GM18505 (cell line): ENCODE results near the gene TRAK1.

Source experiments
- ATAC-seq: cut with Tn5 transposase; IDR thresholded peaks from one replicate; pipeline ENCODE4 v1.9.1; 2021; ENCODE audit not compliant: unreplicated experiment
- POLR2A ChIP-seq: IDR thresholded peaks from 4 replicates; pipeline ENCODE4 v1.6.1; 2011; ENCODE audit warnings: borderline replicate concordance; ENCODE audit not compliant: insufficient read depth, insufficient read length; ENCODE audit errors: extremely low read depth

Gene TRAK1

DNA sequence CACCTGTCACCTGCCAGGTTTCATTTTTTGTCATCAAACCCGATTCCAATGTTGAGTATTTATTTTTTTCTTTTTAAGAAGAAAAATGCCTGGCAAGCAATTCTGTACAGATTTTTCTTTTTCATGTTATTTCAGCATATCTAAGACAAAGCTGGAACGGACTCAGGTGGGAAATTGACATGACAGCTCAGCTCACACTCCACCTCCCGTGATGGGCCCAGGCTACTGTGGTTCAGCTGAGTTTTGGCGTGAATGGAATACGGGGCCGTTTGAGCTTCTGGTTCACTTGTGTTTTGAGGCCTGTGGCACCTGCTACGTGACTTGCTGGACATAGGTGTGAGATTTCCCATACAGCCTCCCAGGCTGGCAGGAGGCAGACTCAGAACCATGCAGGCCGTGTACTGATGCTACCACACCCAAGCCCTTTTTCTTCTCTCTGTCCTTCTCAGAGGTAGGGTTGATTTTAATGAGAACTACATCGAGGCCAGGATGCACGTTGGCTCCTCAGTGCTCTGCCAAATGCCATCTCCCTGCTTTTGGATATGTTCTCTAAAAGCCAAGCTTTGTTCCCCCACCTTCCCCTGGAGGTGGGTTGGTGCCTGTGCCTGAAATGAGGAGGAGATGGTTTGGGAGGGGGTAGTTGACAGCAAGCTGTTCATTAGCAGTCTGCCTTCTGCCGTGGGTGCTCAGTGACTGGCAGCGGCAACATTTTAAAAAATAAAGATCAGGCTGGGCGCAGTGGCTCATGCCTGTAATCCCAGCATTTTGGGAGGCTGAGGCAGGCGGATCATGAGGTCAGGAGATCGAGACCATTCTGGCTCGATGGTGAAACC lies 48.7 kb downstream of the TRAK1 start:
- no peak for ATAC-seq
- no peak for TF ChIP-seq POLR2A

DNA sequence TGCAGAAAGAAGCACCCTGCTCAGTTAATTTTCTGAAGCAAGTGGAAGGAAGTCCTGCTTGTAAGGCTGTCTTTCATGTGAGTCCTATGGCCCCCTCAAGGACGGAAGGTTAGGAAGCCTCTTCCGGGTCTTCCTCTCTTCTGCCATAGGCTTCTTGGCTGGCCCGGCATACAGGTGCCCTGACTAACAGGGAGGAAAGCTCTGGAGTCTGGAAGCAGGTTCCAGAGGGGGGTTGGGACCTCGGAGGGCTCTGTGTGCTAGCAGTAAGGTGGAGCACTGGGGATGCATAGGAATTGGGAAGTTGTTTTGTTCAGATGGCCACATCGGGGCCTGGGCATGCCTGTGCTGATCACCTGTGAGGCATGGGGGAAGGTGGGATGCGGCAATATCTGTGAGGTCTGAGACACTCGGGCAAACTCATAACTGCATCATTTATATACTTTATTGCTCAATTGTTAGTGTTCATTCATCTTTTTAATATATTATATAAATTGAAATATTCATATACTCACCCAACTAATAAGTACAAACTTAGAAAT lies 49.6 kb downstream of the TRAK1 start:
- ATAC-seq: no peak
- no peak for TF ChIP-seq POLR2A

DNA sequence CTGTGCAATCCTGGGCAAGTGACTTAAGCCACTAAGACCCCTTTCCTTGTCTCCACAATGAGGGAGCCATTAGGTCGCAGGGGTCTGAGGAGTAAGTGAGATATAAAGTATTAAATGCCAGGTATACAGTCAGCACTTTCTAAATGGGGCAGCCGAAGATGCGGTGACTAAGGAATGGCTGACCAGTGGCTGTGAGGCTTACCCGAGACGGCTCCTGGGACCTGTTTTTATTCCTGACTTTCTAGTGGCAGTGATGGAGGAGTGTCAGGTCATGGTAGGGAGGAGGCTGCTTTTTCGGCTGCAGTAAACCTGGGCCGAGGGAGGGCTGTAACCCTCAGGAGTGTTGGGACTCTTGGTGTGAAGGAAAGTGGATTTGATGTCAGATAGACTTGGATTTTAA lies 52.3 kb downstream of the TRAK1 start:
- no peak for TF ChIP-seq POLR2A
- no peak for ATAC-seq

DNA sequence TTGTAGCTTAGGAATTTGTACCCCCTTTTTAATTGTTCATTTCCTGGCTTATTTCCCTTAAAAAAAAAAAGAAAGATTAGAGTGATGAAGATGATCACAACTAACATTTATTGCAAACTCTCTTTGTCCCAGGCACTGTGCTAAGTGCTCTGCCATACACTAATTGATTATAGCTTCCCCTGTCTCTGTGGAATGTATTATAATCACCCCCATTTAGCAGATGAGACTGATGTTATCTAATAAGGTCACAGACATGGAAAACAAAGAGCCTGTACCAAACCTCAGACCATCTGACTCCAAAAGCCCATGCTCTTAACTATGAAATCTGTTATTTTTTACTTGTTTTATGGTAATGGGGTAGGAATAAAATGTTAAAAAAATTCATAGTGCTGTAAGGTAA lies 53.1 kb downstream of the TRAK1 start:
- TF ChIP-seq POLR2A: no peak
- no peak for ATAC-seq

GRCh38 chr3:42148086-42148848 lies 57.1 kb downstream of the TRAK1 start:
- no peak for ATAC-seq

DNA sequence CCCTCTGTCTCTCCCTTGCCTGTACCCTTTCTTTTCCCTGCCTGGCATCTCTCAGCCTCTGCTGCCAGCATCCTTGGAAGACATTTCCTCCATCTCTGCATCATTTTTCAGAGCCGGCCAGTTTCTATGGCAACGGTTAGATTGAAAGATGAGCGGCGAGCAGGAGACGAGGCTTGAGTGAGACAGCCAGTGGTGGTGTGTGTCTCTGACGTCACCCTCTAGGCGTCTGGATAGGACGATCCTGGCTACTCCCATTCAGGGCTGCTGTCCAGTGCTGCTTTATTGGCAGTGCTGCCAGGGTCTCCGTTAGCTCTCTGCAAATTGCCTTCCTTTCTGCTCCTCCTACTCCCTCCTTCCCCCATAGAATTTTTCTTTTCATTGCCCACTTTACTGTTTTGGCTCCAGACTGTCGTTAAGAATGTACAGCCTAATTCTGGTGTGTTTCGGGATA lies 57.9 kb downstream of the TRAK1 start:
- TF ChIP-seq POLR2A: no peak
- no peak for ATAC-seq

More at GRCh38 chr3:42148086-42148848, 57.1 kb downstream of the TRAK1 start:
- TF ChIP-seq POLR2A: no peak

DNA sequence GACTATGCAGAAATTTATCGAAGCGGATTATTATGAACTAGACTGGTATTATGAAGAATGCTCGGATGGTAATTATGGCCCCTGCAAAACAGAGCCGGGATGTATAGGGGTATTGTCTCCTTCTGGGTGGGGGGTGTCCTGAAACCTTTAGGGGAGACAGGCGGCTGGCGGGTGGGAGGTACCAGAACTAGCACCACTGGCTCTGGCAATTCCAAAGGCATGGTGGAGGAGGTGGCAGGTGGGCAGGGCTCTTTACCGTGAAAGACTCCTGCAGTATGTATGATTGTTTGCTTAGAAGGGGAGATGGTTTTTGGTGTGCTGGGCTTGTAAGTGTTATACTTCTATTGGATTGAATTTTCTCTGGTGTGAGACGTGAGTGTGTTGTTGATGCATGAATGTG lies 58.4 kb downstream of the TRAK1 start:
- no peak for TF ChIP-seq POLR2A
- no peak for ATAC-seq

DNA sequence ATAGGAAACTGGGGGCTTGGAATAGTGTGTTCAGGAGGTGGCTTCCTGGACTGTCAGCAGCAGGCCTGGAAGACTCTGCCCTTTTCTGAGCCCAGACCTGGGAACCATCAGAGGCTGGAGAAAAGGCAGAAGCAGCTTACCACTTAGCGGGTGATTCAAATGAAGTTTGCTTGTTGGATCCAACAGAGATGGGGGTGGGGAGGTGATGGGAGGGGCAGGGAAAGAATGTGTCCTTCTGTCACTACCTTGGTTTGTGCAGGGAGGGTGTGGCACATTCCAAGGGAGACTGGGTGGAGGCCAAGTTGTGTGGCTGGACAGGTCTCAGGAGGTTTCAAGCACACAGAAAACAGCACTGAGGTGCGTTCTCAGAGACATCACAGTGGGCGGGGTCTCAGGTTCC lies 58.8 kb downstream of the TRAK1 start:
- ATAC-seq: no peak
- no peak for TF ChIP-seq POLR2A

DNA sequence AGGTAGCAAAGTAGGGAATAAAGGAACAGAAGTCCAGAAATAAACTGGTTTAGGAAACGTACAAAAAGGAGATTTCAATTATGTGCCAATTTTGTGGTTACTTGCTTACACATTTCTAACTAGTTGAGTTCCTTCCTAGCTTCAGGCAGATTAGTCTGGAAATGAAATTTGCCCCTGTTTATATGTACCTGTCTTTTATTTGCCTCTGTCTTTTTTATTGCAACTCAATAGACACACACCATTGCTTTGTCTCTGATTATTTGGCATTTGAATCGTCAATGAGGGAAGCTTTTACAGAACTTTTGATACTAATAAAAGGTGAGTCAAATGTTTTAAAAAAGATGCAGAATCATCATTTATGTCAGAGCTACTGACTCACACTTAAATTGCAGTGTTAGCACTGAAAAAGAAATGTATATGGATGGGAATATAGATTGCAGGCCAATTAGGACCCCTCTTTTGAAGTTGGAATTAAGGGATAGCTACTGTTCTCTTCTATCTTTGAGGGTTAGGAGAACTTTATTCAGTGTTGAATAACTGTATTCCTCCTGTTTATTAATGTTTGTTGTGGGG lies 60.5 kb downstream of the TRAK1 start:
- no peak for ATAC-seq
- TF ChIP-seq POLR2A: no peak

DNA sequence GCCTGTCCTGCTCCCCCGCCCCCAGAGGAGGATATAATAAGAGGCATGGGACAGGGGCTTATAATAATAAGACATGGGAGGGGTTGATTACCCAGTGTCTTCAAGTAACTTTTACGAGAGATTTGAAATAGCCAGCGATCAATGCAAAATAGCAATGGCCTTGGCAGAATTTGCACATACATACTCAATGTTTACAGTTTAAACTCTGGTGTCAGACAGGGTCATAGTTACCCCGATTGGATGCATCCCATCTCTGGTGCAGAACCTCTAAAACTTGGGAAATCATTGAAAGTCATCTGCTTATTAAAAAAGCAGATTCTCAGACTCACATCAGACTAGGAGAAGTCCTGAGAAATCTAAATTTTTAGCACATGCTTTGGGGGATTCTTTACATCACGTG lies 61.0 kb downstream of the TRAK1 start:
- ATAC-seq: no peak
- no peak for TF ChIP-seq POLR2A

- no peak for ATAC-seq
- TF ChIP-seq POLR2A: no peak
These were observed 61.9 kb downstream of the TRAK1 start for GRCh38 chr3:42153039-42153438.

DNA sequence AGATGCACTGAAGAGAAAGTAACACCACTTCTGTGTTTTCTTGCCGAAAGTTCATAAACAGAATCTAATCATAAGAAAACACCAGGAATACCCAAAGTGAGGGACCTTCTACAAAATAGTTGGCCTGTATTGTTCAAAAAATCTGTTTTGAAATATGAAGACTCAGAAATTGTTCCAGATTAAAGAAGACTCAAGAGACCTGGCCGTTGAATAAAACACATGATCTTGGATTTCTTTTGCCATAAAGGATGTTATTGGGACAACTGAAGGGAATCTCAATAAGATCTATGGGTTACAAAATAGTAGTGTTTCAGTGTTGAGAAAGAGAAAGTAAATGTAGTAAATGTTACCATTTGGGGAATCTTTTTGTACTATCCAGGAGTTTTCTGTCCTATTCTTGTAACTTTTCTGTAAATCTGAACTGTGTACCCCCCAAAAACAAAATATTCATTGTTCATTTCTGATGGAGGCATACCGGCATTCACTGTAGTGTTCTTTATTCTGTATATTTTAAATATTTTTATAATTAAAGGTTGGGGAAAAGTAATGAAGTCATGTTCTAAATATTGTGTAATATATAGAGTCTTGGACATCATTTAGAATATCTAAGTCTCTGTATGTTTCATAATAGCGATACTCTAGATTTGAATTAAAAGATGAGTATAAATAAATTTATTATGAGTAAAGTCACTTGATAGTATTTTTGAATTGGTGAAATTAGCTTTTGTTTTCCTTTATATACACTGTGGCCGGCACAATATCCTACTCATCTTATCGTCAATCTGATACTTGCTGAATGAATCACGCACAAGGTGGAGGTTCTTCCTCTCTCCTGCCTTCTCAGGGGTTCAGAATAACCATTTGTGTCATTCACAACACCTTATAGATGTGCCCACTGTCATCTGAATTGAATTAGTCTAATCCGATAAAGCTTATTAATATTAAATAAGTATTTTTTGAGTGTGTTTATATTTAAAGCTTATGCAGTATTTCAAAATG lies 66.7 kb downstream of the TRAK1 start:
- no peak for ATAC-seq

More for the DNA sequence above, 66.7 kb downstream of the TRAK1 start:
- no peak for TF ChIP-seq POLR2A
